GM19324 (cell line): ENCODE data around the gene FOXL1.
A peak's percentile ranks its signal among the peaks of the same experiment; 100 is the strongest.

ENCODE experiments used
- ATAC-seq: cut with Tn5 transposase; IDR thresholded peaks from one replicate; pipeline ENCODE4 v1.9.1; 2021; ENCODE audit warnings: mild to moderate bottlenecking, moderate library complexity; ENCODE audit not compliant: unreplicated experiment, low FRiP score

FOXL1 gene

GRCh38 chr16:86547286-86547685, 31.1 kb upstream of the FOXL1 start:
- ATAC-seq, result no peak

- ATAC-seq, result no peak
Measured at GRCh38 chr16:86549076-86549892, 29.1 kb upstream of the FOXL1 start.

- ATAC-seq, result no peak
Measured at GRCh38 chr16:86549893-86550190, 28.5 kb upstream of the FOXL1 start.

GRCh38 chr16:86550281-86550680, 28.1 kb upstream of the FOXL1 start:
- ATAC-seq, result no peak

- ATAC-seq, result no peak
Measured at GRCh38 chr16:86553356-86553755, 25.0 kb upstream of the FOXL1 start.

GRCh38 chr16:86554599-86554916, 23.8 kb upstream of the FOXL1 start:
- ATAC-seq, result peak; percentile 6

- ATAC-seq, result peak; percentile 88
Measured at GRCh38 chr16:86554917-86555703, 23.2 kb upstream of the FOXL1 start, which contains the start of gene MTHFSD. Gene MTHFSD (minus strand): TSS chr16:86555235. CDS start chr16:86555184, 51 bp downstream.

GRCh38 chr16:86555704-86556075, 22.7 kb upstream of the FOXL1 start:
- ATAC-seq, result no peak

- no peak for ATAC-seq
Measured at GRCh38 chr16:86556576-86556975, 21.8 kb upstream of the FOXL1 start.

- ATAC-seq, result no peak
Measured at GRCh38 chr16:86557587-86557986, 20.8 kb upstream of the FOXL1 start.

GRCh38 chr16:86558355-86559193, 19.8 kb upstream of the FOXL1 start:
- no peak for ATAC-seq

GRCh38 chr16:86559802-86560305, 18.5 kb upstream of the FOXL1 start:
- ATAC-seq, result no peak

- ATAC-seq, result no peak
Measured at GRCh38 chr16:86562356-86562755, 16.0 kb upstream of the FOXL1 start.

GRCh38 chr16:86563469-86564345, 14.6 kb upstream of the FOXL1 start:
- ATAC-seq, result no peak

- no peak for ATAC-seq
Measured at GRCh38 chr16:86565181-86565631, 13.1 kb upstream of the FOXL1 start.

- no peak for ATAC-seq
Measured at GRCh38 chr16:86565644-86566511, 12.5 kb upstream of the FOXL1 start.

- no peak for ATAC-seq
Measured at GRCh38 chr16:86566601-86566965, 11.8 kb upstream of the FOXL1 start, which contains the start of gene FOXC2. Gene FOXC2 (plus strand): TSS chr16:86566829. CDS start chr16:86567336, 507 bp downstream.

- ATAC-seq, result no peak
Measured at GRCh38 chr16:86566966-86567700, 11.2 kb upstream of the FOXL1 start.
